SJCRH30 (cell line): ENCODE data around the gene SRC. TPM values are rescaled to one million over a fixed set of nuclear protein-coding genes. Genes with fewer than 3 reads are reported as not detected.
A peak's percentile ranks its signal among the peaks of the same experiment; 100 is the strongest.

ENCODE experiments used
- DNase-seq, 2 experiments: peaks; one replicate each; pipeline ENCODE4 v3.0.0-alpha.2; 2015 to 2020
- H3K27ac ChIP-seq: fragments of 250-450 bp; sonication (Bioruptor Pico); 2 replicates; pipeline ENCODE4 v1.5.1; 2020; ENCODE audit warnings: mild to moderate bottlenecking, moderate library complexity
- H3K27me3 ChIP-seq: fragments of 250-450 bp; sonication (Bioruptor Pico); 2 replicates; pipeline ENCODE4 v1.5.1; 2020; ENCODE audit warnings: mild to moderate bottlenecking, moderate library complexity
- H3K36me3 ChIP-seq: fragments of 250-450 bp; sonication (Bioruptor Pico); 2 replicates; pipeline ENCODE4 v1.5.1; 2020; ENCODE audit warnings: mild to moderate bottlenecking, moderate library complexity
- H3K4me1 ChIP-seq: fragments of 250-450 bp; sonication (Bioruptor Pico); 2 replicates; pipeline ENCODE4 v1.5.1; 2020; ENCODE audit warnings: mild to moderate bottlenecking, moderate library complexity
- H3K4me3 ChIP-seq: fragments of 250-450 bp; sonication (Bioruptor Pico); 2 replicates; pipeline ENCODE4 v1.5.1; 2020; ENCODE audit warnings: mild to moderate bottlenecking, moderate library complexity
- H3K9me3 ChIP-seq: fragments of 250-450 bp; sonication (Bioruptor Pico); replicated peaks from 2 replicates; pipeline ENCODE4 v1.5.1; 2020; ENCODE audit warnings: mild to moderate bottlenecking, moderate library complexity
- total RNA-seq: library from RNA; depleted of rRNA; stranded (reverse); fragments of >200 nt; shearing (Covaris generic); gene quantifications from 2 replicates; pipeline ENCODE4 v1.2.3, GENCODE V29; 2014; rRNA removed

SRC gene
- 14.9 and 15.4 TPM in 2 replicates for total RNA-seq

GRCh38 chr20:37345339-37346235 is at the start of gene SRC:
Gene SRC (plus strand): TSS chr20:37346140. CDS start chr20:37384154, 38,014 bp downstream.
- peaks cover 7% of the 10 kb centered on the region; the same call in 1 of the 2 replicates for H3K4me1 ChIP-seq
- H3K9me3 ChIP-seq = no peaks in the 10 kb centered on the region
- DNase-seq = peak; percentile 77 to 83
- peak within 1 kb of the TSS; percentile 78 for H3K4me3 ChIP-seq
- H3K36me3 ChIP-seq = no peaks in the 10 kb centered on the region
- no peaks in the 10 kb centered on the region; the same call in 1 of the 2 replicates for H3K27me3 ChIP-seq
- H3K27ac ChIP-seq = 0 out of 2 replicates have a peak within 1 kb of the TSS, but pooled peaks have one; percentile 12

DNA sequence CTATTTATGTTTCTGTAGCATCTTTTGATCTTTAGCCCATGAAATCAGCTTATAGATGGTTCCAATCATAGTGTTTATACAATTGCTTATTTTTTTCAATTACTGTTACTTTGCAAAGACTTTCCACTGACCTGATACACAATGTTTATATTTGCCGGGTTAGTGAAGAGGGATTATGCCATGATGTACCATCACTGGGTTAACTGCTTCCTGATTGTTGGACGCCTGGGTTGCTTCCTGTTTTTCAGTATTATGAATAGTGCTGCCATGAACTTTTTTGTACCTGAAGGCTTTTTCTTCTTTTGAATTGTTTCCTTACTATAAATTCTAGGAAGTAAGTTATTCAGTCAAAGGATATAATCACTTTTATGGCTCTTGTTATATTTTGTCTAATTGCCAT is 49.6 kb upstream of the SRC start:
- no peak overlapping the region for H3K27ac ChIP-seq
- H3K36me3 ChIP-seq = peaks cover 37% of the 10 kb centered on the region
- no peak for DNase-seq
- peaks cover 8% of the 10 kb centered on the region; the same call in 1 of the 2 replicates for H3K4me1 ChIP-seq
- no peaks in the 10 kb centered on the region for H3K9me3 ChIP-seq
- H3K27me3 ChIP-seq = no peaks in the 10 kb centered on the region
- no peak overlapping the region for H3K4me3 ChIP-seq

DNA sequence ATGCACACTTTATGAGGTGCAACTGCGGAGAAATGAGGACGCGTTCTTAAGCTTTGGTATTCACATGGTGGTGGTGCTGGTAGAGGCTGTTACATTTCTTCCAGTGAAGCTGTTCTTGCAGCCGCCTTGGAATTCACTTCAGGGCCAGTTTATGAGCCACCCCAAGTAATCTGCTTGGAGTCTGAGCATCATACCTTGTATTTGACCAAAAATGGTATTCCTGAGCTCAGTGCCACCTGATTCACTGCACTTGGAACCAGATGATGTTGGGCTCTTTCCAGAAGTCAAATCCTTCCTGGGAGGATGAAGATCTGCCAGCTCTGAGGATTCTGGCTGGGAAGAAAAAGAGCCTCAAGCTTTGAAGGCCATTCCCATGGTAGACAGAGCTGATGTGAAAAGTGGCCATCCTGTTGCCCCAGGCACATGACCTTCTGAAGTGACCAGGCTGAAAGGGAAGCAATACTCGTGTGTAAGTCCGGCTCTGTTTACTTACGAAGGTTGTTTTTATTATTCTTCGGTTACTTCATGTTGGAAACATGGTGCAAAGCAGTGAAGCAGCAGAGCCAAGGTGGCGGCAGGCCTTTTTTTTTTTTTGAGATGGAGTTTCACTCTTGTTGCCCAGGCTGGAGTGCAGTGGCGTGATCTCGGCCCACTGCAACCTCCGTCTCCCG is 48.7 kb upstream of the SRC start:
- Histone ChIP-seq H3K36me3 (peaks cover 38% of the 10 kb centered on the region), H3K9me3 (no peaks in the 10 kb centered on the region), H3K27ac (no peak overlapping the region), H3K27me3 (no peaks in the 10 kb centered on the region), H3K4me1 (peaks cover 8% of the 10 kb centered on the region; the same call in 1 of the 2 replicates), H3K4me3 (no peak overlapping the region)
- no peak for DNase-seq

- Histone ChIP-seq H3K27me3 (no peaks in the 10 kb centered on the region), H3K4me1 (peaks cover 8% of the 10 kb centered on the region; the same call in 1 of the 2 replicates), H3K9me3 (no peaks in the 10 kb centered on the region), H3K36me3 (peaks cover 37% of the 10 kb centered on the region), H3K27ac (no peak overlapping the region), H3K4me3 (no peak overlapping the region)
- no peak for DNase-seq
Measured at GRCh38 chr20:37298190-37298939, 47.6 kb upstream of the SRC start.

DNA sequence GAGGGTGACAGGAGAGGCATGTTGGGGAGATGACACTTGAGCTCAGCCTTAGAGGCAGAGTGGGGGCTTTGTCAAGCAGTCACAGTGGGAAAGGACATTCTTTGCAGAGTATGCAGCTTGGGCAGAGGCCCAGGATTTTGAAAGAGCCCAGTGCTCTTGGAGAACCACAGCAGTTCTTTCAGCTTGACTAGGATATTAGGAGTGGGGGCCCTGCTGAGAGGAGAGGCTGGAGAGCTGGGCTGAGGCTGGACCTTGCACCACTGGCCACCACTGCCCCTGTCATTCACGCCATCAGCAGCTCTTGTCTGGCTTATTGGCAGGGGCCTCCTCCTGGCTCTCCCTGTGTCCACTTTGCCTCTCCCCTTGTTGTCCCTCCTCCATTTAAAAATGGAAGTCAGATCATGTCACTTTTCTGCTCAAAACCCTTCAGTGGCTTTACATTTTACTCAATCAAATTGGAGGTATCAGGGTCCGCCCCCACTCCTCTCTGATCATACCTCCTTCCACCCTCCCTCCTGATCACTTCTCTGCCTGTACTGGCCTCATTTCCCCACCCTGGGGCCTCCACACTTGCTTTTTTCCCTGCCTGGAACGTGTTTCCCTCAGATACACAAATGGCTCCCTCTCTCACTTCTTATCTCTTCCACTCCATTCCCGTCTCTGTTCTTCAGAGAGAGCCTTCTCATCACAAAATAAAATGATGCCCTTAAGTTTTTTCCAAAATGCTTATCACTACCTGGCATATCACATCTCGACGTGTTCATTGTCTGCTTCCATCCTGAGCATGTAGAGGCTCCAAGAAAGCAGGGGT is 46.0 kb upstream of the SRC start:
- Histone ChIP-seq H3K4me1 (peaks cover 4% of the 10 kb centered on the region; the same call in 1 of the 2 replicates), H3K27me3 (no peaks in the 10 kb centered on the region), H3K36me3 (peaks cover 43% of the 10 kb centered on the region), H3K9me3 (no peaks in the 10 kb centered on the region; the same call in 1 of the 2 replicates), H3K27ac (no peak overlapping the region), H3K4me3 (no peak overlapping the region)
- DNase-seq = no peak

- H3K4me3 ChIP-seq = no peak overlapping the region
- H3K27me3 ChIP-seq = no peaks in the 10 kb centered on the region
- no peak overlapping the region for H3K27ac ChIP-seq
- no peaks in the 10 kb centered on the region for H3K4me1 ChIP-seq
- no peak for DNase-seq
- peaks cover 43% of the 10 kb centered on the region for H3K36me3 ChIP-seq
- H3K9me3 ChIP-seq = no peaks in the 10 kb centered on the region; the same call in 1 of the 2 replicates
Measured at GRCh38 chr20:37301120-37301519, 44.8 kb upstream of the SRC start.

DNA sequence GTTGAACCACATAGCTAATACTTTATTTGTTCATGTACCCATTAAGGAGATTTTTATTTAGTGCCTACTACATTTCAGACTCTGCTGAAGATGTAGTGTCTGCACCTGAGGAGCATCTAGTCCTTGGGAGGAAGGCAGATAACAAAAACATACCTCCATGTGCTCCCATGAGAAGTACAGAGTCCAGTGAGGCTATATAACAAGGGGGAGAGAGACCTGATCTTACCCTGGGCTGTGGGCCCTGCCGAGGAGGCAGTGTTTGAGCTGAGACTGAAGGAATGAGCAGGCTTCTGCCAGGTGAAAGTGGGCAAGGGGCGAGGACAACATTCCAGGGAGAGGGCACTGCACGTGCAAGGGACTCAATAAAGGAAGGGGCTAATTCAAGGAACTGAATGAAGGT is 44.4 kb upstream of the SRC start:
- DNase-seq = no peak
- Histone ChIP-seq H3K27ac (no peak overlapping the region), H3K4me3 (no peak overlapping the region), H3K9me3 (no peaks in the 10 kb centered on the region; the same call in 1 of the 2 replicates), H3K27me3 (no peaks in the 10 kb centered on the region), H3K4me1 (no peaks in the 10 kb centered on the region), H3K36me3 (peaks cover 47% of the 10 kb centered on the region)

- no peak overlapping the region for H3K27ac ChIP-seq
- H3K27me3 ChIP-seq = no peaks in the 10 kb centered on the region
- no peak overlapping the region for H3K4me3 ChIP-seq
- DNase-seq = no peak
- H3K4me1 ChIP-seq = no peaks in the 10 kb centered on the region
- H3K36me3 ChIP-seq = peaks cover 53% of the 10 kb centered on the region
- no peaks in the 10 kb centered on the region; the same call in 1 of the 2 replicates for H3K9me3 ChIP-seq
Measured at GRCh38 chr20:37302981-37303380, 43.0 kb upstream of the SRC start.

GRCh38 chr20:37303637-37304036 is 42.3 kb upstream of the SRC start:
- Histone ChIP-seq H3K27me3 (no peaks in the 10 kb centered on the region), H3K36me3 (peaks cover 48% of the 10 kb centered on the region), H3K27ac (no peak overlapping the region), H3K4me1 (no peaks in the 10 kb centered on the region), H3K4me3 (no peak overlapping the region), H3K9me3 (no peaks in the 10 kb centered on the region; the same call in 1 of the 2 replicates)
- DNase-seq = no peak

DNA sequence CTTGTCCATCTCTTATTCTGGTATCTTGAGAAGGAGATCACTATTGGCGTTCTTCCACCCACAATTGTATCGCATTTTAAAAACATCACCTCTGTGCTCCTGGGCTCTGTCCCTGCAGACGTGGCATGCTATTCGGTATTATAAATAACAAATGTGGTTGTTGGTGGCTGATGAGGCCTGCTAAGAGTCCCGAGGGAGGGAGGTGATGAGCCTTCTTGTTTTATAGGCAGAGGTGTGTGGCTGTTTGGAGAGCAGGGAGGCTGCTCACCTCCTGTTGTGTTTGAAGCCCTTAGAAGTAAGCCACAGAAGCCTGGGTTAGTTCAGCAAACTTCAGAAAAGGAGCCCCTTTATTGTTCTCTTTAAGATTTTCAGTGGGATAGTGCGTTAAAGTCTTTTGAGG is 40.9 kb upstream of the SRC start:
- Histone ChIP-seq H3K4me3 (no peak overlapping the region), H3K27ac (no peak overlapping the region), H3K9me3 (no peaks in the 10 kb centered on the region; the same call in 1 of the 2 replicates), H3K4me1 (no peaks in the 10 kb centered on the region), H3K27me3 (no peaks in the 10 kb centered on the region), H3K36me3 (peaks cover 40% of the 10 kb centered on the region)
- no peak for DNase-seq

DNA sequence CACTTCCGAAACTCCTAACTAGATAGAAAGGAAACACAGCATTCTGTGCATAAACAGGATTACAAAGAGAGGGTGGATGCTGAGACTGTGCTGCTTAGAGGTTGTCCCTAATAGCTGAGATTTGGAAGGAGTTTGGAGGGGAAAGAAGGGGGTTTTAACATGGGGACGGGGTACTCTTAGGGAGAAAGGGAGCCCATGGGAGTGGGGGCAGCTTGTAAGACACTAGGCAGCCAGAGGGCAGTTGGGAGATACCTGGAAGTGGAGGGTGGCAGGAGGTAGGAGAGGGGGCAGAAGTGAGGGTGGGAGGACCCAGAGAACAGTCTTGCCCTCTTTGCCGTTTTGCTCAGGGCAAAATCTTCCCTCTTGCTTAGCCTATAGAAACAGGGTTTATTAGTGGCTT is 40.1 kb upstream of the SRC start:
- DNase-seq = no peak
- Histone ChIP-seq H3K27ac (no peak overlapping the region), H3K4me3 (no peak overlapping the region), H3K27me3 (no peaks in the 10 kb centered on the region), H3K4me1 (no peaks in the 10 kb centered on the region), H3K36me3 (peaks cover 35% of the 10 kb centered on the region), H3K9me3 (no peaks in the 10 kb centered on the region; the same call in 1 of the 2 replicates)

- Histone ChIP-seq H3K27me3 (no peaks in the 10 kb centered on the region), H3K4me1 (peaks cover 19% of the 10 kb centered on the region), H3K27ac (no peak overlapping the region), H3K4me3 (no peak overlapping the region), H3K9me3 (no peaks in the 10 kb centered on the region; the same call in 1 of the 2 replicates), H3K36me3 (peaks cover 16% of the 10 kb centered on the region)
- DNase-seq = no peak
Measured at GRCh38 chr20:37308086-37309050, 37.6 kb upstream of the SRC start.

DNA sequence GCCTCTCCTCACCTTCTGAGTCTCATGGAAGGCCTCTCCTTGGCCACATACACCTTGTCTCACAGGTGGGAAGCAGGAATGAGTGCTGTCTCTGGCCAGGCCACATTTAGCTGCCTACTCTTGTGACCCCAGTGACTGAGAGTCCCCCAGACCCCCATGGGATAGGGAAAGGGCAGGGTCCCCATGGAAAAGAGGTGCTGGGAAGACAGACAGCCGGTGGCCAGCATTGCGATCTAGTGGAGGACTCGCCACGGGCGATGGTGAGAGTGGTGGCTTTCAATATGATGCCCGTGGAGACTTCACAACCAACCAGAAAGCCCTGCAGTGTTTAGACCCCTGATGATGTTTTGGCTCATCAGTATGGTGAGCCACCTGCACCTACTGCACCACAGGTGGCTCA is 36.6 kb upstream of the SRC start:
- Histone ChIP-seq H3K27me3 (no peaks in the 10 kb centered on the region), H3K4me3 (no peak overlapping the region), H3K9me3 (no peaks in the 10 kb centered on the region; the same call in 1 of the 2 replicates), H3K36me3 (peaks cover 10% of the 10 kb centered on the region; the same call in 1 of the 2 replicates), H3K27ac (no peak overlapping the region), H3K4me1 (peaks cover 27% of the 10 kb centered on the region)
- DNase-seq = no peak
